Measurements from ENCODE around the gene OR4C45. TPM values are rescaled to one million over a fixed set of nuclear protein-coding genes. Genes with fewer than 3 reads are reported as not detected.
"Not testable (repeated sequence)": the region's sequence is repeated elsewhere in the genome, so short reads cannot be mapped to it uniquely, and the experiment has no call there.

OR4C45 gene
- total RNA-seq, 1 donor from 2014 or later: not detected

DNA sequence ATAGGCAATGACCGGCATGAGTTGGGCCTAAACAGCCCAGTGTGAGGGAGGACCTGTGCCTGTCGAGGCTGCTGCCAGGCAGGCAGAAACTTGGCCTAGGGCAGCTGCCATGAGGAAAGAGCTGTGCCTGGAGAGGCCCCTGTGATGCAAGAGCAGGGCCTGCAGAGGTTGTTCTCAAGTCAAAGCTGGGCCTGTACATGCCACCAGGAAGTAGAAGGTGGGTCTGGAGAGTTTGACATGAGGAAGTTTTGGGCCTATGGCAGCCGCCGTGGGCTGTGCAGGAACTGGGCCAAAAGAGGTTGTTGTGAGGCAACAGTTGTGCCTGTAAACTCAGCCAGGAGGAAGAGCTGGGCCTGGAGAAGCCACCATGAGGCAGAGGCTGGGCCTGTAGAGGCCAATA, 43.2 kb downstream of the OR4C45 start:
- no peak overlapping the region for H3K4me3 Mint-ChIP-seq
- H3K27ac Mint-ChIP-seq: no peak overlapping the region
- no peaks in the 10 kb centered on the region for H3K27me3 Mint-ChIP-seq (ENCODE audit: insufficient read depth)
- H3K36me3 Mint-ChIP-seq (ENCODE audit: low read depth): no peaks in the 10 kb centered on the region
- intact Hi-C loops (cut with micrococcal nuclease): no loop called here
- DNase-seq (ENCODE audit: low spot score): no peak
- no peaks in the 10 kb centered on the region for H3K4me1 Mint-ChIP-seq (ENCODE audit: low read depth)
- H3K9me3 Mint-ChIP-seq: peaks cover 66% of the 10 kb centered on the region

DNA sequence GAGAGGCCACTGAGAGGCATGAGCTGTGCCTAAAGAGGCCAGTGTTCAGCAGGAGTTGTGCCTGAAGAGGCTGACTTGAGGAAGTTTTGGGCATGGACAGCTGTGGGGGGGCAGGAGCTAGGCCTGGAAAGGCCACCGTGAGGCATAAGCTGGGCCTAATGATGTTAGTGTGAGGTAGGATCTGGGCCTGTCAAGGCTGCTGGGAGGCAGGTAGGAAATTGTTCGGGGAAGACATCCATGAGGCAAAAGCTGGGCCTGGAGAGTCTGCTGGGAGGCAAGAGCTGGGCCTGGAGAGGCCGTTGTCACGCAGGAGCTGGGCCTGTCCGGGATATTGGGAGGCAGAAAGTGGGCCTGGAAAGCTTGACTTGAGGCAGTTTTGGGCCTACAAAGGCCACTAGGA, 44.9 kb downstream of the OR4C45 start:
- H3K9me3 Mint-ChIP-seq: peaks cover 60% of the 10 kb centered on the region
- no peak overlapping the region for H3K27ac Mint-ChIP-seq
- H3K36me3 Mint-ChIP-seq (ENCODE audit: low read depth): no peaks in the 10 kb centered on the region
- no peaks in the 10 kb centered on the region for H3K4me1 Mint-ChIP-seq (ENCODE audit: low read depth)
- H3K27me3 Mint-ChIP-seq (ENCODE audit: insufficient read depth): no peaks in the 10 kb centered on the region
- no peak overlapping the region for H3K4me3 Mint-ChIP-seq
- no peak for DNase-seq (ENCODE audit: low spot score)
- intact Hi-C loops (cut with micrococcal nuclease): no loop called here

DNA sequence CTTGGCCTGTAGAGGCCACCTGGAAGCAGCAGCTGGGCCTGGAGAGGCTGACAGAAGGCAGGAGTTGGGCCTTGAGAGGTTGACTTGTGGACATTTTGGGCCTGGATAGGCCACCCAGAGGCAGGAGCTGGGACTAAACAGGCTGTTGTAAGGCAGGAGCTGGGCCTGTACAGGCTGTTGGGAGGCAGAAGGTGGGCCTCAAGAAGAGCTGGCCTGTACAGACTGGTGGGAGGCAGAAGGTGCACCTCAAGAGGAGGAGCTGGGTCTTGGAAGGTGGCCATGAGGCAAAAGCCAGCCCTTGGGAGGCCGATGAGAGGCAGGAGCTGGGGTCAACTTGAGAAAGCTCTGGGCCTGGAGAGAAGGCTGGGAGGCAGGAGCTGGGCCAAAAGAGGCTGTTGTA, 45.3 kb downstream of the OR4C45 start:
- H3K27ac Mint-ChIP-seq: no peak overlapping the region
- no peaks in the 10 kb centered on the region for H3K4me1 Mint-ChIP-seq (ENCODE audit: low read depth)
- H3K36me3 Mint-ChIP-seq (ENCODE audit: low read depth): no peaks in the 10 kb centered on the region
- no peak overlapping the region for H3K4me3 Mint-ChIP-seq
- no peaks in the 10 kb centered on the region for H3K27me3 Mint-ChIP-seq (ENCODE audit: insufficient read depth)
- intact Hi-C loops (cut with micrococcal nuclease): no loop called here
- peaks cover 57% of the 10 kb centered on the region for H3K9me3 Mint-ChIP-seq
- no peak for DNase-seq (ENCODE audit: low spot score)

DNA sequence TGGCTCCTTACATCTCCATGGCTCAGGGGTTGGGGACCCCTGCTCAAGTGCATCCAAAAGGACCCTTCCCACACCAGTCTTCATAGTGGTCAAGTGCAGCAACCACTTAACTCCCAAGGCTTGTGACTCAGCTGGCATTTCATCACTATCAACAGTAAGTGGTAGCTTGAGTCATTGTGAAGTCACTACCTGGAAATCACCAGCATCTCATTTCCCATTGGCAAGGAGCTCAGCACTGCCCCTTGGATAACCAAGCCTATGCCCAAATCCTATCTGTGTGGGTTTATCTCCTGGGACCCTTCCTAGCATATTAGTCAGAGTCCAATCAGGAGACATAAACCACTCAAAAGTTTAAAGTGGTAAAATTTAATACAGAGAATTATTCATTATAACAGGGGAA, 46.3 kb downstream of the OR4C45 start:
- not testable (repeated sequence) for H3K27me3 Mint-ChIP-seq (ENCODE audit: insufficient read depth); H3K4me3 Mint-ChIP-seq

DNA sequence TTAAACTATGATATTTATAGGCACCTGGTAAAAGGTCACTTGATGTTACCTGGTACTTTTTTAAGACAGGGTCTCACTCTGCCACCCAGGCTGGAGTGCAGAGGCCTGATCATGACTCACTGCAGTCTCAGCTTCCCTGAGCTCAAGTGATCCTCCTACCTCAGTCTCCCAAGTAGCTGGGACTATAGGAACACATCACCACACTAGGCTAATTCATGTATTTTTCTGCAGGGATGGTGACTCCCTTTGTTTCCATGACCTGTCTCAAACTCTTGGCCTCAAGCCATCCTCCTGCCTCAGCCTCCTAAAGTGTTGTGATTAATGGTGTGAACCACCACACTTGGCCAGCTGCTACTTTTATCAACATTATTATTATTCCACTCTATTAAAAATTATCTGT, 47.6 kb downstream of the OR4C45 start:
- H3K4me1 Mint-ChIP-seq (ENCODE audit: low read depth): no peaks in the 10 kb centered on the region
- peaks cover 47% of the 10 kb centered on the region for H3K9me3 Mint-ChIP-seq
- no peaks in the 10 kb centered on the region for H3K27me3 Mint-ChIP-seq (ENCODE audit: insufficient read depth)
- no peaks in the 10 kb centered on the region for H3K36me3 Mint-ChIP-seq (ENCODE audit: low read depth)
- no peak overlapping the region for H3K4me3 Mint-ChIP-seq
- intact Hi-C loops (cut with micrococcal nuclease): no loop called here
- H3K27ac Mint-ChIP-seq: no peak overlapping the region
- no peak for DNase-seq (ENCODE audit: low spot score)

More for the DNA sequence above, 46.3 kb downstream of the OR4C45 start:
- H3K4me1 Mint-ChIP-seq (ENCODE audit: low read depth); DNase-seq (ENCODE audit: low spot score); H3K27ac Mint-ChIP-seq; intact Hi-C loops (cut with micrococcal nuclease); H3K36me3 Mint-ChIP-seq (ENCODE audit: low read depth): not testable (repeated sequence)
- H3K9me3 Mint-ChIP-seq: peaks cover 58% of the 10 kb centered on the region

Other genes starting within 250 kb of the OR4C45 start
- not detected in 2 replicates for gene OR4C13, start 80.5 kb upstream of the OR4C45 start, total RNA-seq
- gene OR4C12, start 50.3 kb upstream of the OR4C45 start, total RNA-seq: not detected in 2 replicates